Heart right ventricle (tissue), 16 donors: ENCODE data around the gene MID1. TPM values are rescaled to one million over a fixed set of nuclear protein-coding genes. Genes with fewer than 3 reads are reported as not detected.

Source experiments
- ATAC-seq, 8 donors: fragments of 200-7000 bp; cut with Tn5 transposase; one replicate each; pipeline ENCODE4 v1.9.1; 2020; ENCODE audit warnings: mild to moderate bottlenecking in 8 of 8, moderate library complexity in 8 of 8, moderate number of reproducible peaks in 1 of 8
- DNase-seq, 2 donors: peaks; one replicate each; pipeline ENCODE4 v3.0.0-alpha.2; 2020
- H3K27ac ChIP-seq, 10 donors: fragments of 200-600 bp; sonication (generic) in 2 of 10; one replicate each; pipeline versions ENCODE4 v1.5.0 to v1.8.0; 2020 to 2022; ENCODE audit warnings: mild to moderate bottlenecking in 3 of 10
- H3K27me3 ChIP-seq, 7 donors: fragments of 200-600 bp; one replicate each; pipeline ENCODE4 v1.8.0; 2021 to 2022; ENCODE audit warnings: mild to moderate bottlenecking in 2 of 7
- H3K36me3 ChIP-seq, 9 donors: fragments of 200-600 bp; sonication (generic) in 1 of 9; one replicate each; pipeline versions ENCODE4 v1.5.0 to v1.8.0; 2020 to 2022; ENCODE audit warnings: mild to moderate bottlenecking in 2 of 9
- H3K4me1 ChIP-seq, 9 donors: fragments of 200-600 bp; sonication (generic) in 1 of 9; one replicate each; pipeline versions ENCODE4 v1.5.0 to v1.8.0; 2020 to 2022; ENCODE audit warnings: mild to moderate bottlenecking in 4 of 9
- H3K4me3 ChIP-seq, 10 donors: fragments of 200-600 bp; sonication (generic) in 2 of 10; one replicate each; pipeline versions ENCODE4 v1.5.0 to v1.8.0; 2020 to 2022; ENCODE audit warnings: mild to moderate bottlenecking in 7 of 10, moderate library complexity in 2 of 10
- H3K9me3 ChIP-seq, 11 donors: fragments of 200-600 bp in 10 of 11; sonication (generic) in 2 of 11; one replicate each; pipeline versions ENCODE4 v1.5.0 to v1.8.0; 2013 to 2022; ENCODE audit warnings: mild to moderate bottlenecking in 2 of 11, control low read depth in 1 of 11, moderate library complexity in 1 of 11
- WGBS, 2 donors: extraction: QIAGEN DNeasy Blood & Tissue Kit; methylation state at CpG; one replicate each; pipeline ENCODE4 v1.1.7; 2013; ENCODE audit warnings: inconsistent platforms in 1 of 2; 5-methylcytosine and 5-hydroxymethylcytosine counted together
- intact Hi-C, 10 donors: fragments of 100-400 bp; cut with DNase I; formaldehyde crosslinking; loops; one replicate each; pipeline versions ENCODE4 v1.11.1 to v1.14.2; 2022
- polyA plus RNA-seq, 2 donors: library from polyadenylated mRNA; stranded (reverse); fragments of 200-250 nt; gene quantifications; one replicate each; pipeline ENCODE4 v1.2.3, GENCODE V29; 2013
- total RNA-seq, 10 donors: library from RNA; stranded (reverse); fragmentation: NEBNext Ultra II Directional in 3 of 10; extraction: Animal tissue kit (Norgen Biotek cat#: 25700) in 3 of 10; gene quantifications; one replicate each; pipeline versions ENCODE4 v1.2.1 to v1.2.4, GENCODE V29; 2021 to 2023
- TF ChIP-seq, protein P1 (sequence below), 9 donors: fragments of 200-600 bp; sonication (generic) in 2 of 9; IDR thresholded peaks; one replicate each; pipeline versions ENCODE4 v1.5.0 to v1.8.0; 2021 to 2022; ENCODE audit warnings: antibody characterized with exemption in 9 of 9, mild to moderate bottlenecking in 5 of 9, moderate library complexity in 1 of 9
- donor health status: Arrhythmogenic right ventricular cardiomyopathy.
- donor health status: ischemic (EF 13 %, LVEDD 7.1; RV severe dilation, severe dysfunction).
- donor health status: healthy with polysubstance abuse.
- donor health status: DM: no; HTN: yes; CAD: no.
- donor health status: DM: no; HTN: no; CAD: no.
- donor health status: ischemic (EF 25% LVEDD 6.9; RV normal size, moderate dysfunction).
- donor health status: ischemic (EF 25% LVEDD 5.7; RV mildly dilated, moderate dysfunction).
- donor health status: healthy.
- donor health status: DM: yes; HTN: yes; CAD: no.
- donor health status: Ischemic cardiomyopathy.
- donor health status: ischemic (EF 35%, LVEDD 5.7; RV mildly dilated, moderate dysfunction).
- donor health status: nonischemic (EF 11% LVEDD 7.7; RV severe dilation, severe dysfunction).
- donor health status: DM: yes; HTN: yes; CAD: no.
- donor health status: PGD.
- donor health status: ischemic (EF 29% LVEDD 5.4; RV normal size, mild dysfunction).
- donor health status: nonischemic (EF 23%, LVEDD 6.1; RV moderate dilation, normal function).

The MID1 gene
- total and polyA plus RNA-seq, 12 donors, result 1.4 to 22.6 (median 7.2) TPM

DNA sequence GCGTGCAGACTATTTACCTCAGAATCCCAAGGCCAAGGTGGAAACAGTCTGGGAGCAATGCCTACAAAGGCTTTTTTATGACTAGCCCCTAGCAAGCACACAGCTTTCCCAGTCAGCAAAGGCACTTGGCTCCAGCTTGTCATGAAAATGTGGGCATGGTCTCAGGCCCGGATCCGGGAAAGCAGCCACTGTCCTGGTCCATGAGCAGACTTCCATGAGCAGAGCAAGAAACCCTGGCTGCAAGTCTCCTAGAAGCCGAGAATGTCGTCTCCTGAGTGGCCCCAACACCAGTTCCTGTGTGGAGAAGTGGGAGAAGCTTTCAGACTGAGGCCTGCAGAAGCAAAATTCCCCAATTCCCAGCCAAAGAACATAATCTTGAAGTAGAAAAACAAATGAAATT lies 190.5 kb downstream of the MID1 start:
- 82 to 92% methylated on average over 5 of the region's 5 CpGs for WGBS, 2 donors

GRCh38 chrX:10427249-10427648 lies 193.1 kb downstream of the MID1 start:
- Histone ChIP-seq H3K4me1 (no peaks in the 10 kb centered on the region), H3K27ac (no peak overlapping the region), H3K4me3 (no peak overlapping the region), H3K9me3 (peaks cover 0 to 6% (median 0%) of the 10 kb centered on the region in 11 donors), H3K27me3 (no peaks in the 10 kb centered on the region), H3K36me3 (no peaks in the 10 kb centered on the region)
- DNase-seq, result no peak
- ATAC-seq, result no peak
- intact Hi-C loops, result no loop called here
- TF ChIP-seq, protein P1, sequence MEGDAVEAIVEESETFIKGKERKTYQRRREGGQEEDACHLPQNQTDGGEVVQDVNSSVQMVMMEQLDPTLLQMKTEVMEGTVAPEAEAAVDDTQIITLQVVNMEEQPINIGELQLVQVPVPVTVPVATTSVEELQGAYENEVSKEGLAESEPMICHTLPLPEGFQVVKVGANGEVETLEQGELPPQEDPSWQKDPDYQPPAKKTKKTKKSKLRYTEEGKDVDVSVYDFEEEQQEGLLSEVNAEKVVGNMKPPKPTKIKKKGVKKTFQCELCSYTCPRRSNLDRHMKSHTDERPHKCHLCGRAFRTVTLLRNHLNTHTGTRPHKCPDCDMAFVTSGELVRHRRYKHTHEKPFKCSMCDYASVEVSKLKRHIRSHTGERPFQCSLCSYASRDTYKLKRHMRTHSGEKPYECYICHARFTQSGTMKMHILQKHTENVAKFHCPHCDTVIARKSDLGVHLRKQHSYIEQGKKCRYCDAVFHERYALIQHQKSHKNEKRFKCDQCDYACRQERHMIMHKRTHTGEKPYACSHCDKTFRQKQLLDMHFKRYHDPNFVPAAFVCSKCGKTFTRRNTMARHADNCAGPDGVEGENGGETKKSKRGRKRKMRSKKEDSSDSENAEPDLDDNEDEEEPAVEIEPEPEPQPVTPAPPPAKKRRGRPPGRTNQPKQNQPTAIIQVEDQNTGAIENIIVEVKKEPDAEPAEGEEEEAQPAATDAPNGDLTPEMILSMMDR (IDR thresholded peaks at IDR 0.05), result no peak

More for the DNA sequence above, 190.5 kb downstream of the MID1 start:
- TF ChIP-seq, protein P1 (IDR thresholded peaks at IDR 0.05), result no peak
- ATAC-seq (no peak), DNase-seq (no peak)
- H3K27me3 ChIP-seq, result no peaks in the 10 kb centered on the region
- peaks cover 0 to 3% (median 0%) of the 10 kb centered on the region in 11 donors for H3K9me3 ChIP-seq
- intact Hi-C loops, result no loop called here
- no peaks in the 10 kb centered on the region for H3K36me3 ChIP-seq
- H3K27ac ChIP-seq, result no peak overlapping the region
- H3K4me1 ChIP-seq, result no peaks in the 10 kb centered on the region
- no peak overlapping the region for H3K4me3 ChIP-seq

DNA sequence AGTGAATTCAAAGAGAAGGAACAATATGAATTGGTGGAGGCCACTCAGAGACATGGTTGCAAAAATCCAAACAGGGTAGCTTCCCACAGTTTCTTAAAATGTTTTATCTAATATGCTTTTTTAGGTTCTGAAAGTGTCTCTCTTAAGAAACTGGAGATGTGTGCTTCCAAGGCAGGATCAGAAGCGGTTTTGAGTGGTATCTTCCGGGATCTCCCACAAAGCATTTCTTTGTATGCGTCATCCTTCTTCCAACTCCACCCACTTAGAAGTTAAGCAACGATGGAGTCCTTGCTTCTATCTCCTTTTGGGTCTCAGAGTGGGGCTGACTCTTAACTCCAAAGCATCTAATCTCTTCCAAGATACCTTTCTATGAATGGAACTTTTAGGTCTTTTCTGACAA lies 196.7 kb downstream of the MID1 start:
- Histone ChIP-seq H3K27ac (no peak overlapping the region), H3K27me3 (no peaks in the 10 kb centered on the region), H3K4me3 (no peak overlapping the region), H3K36me3 (no peaks in the 10 kb centered on the region), H3K9me3 (peaks cover 0 to 6% (median 0%) of the 10 kb centered on the region in 11 donors), H3K4me1 (no peaks in the 10 kb centered on the region)
- no peak for ATAC-seq
- WGBS, 2 donors, result 83 to 89% methylated on average over 4 of the region's 4 CpGs
- intact Hi-C loops, result no loop called here
- TF ChIP-seq, protein P1 (IDR thresholded peaks at IDR 0.05), result no peak
- DNase-seq, result no peak

GRCh38 chrX:10420134-10420533 lies 200.3 kb downstream of the MID1 start:
- 70 to 72% methylated on average over 6 of the region's 6 CpGs for WGBS, 2 donors
- Histone ChIP-seq H3K27me3 (no peaks in the 10 kb centered on the region), H3K36me3 (no peaks in the 10 kb centered on the region), H3K27ac (no peak overlapping the region), H3K4me3 (no peak overlapping the region), H3K9me3 (peaks cover 0 to 6% (median 0%) of the 10 kb centered on the region in 11 donors), H3K4me1 (no peaks in the 10 kb centered on the region)
- ATAC-seq (no peak), DNase-seq (no peak)
- intact Hi-C loops, result no loop called here
- TF ChIP-seq, protein P1 (IDR thresholded peaks at IDR 0.05), result no peak
